ENCODE data around the gene RHOT2.
A peak's percentile ranks its signal among the peaks of the same experiment; 100 is the strongest.
"Not testable (repeated sequence)": the region's sequence is repeated elsewhere in the genome, so short reads cannot be mapped to it uniquely, and the experiment has no call there.

Gene RHOT2

DNA sequence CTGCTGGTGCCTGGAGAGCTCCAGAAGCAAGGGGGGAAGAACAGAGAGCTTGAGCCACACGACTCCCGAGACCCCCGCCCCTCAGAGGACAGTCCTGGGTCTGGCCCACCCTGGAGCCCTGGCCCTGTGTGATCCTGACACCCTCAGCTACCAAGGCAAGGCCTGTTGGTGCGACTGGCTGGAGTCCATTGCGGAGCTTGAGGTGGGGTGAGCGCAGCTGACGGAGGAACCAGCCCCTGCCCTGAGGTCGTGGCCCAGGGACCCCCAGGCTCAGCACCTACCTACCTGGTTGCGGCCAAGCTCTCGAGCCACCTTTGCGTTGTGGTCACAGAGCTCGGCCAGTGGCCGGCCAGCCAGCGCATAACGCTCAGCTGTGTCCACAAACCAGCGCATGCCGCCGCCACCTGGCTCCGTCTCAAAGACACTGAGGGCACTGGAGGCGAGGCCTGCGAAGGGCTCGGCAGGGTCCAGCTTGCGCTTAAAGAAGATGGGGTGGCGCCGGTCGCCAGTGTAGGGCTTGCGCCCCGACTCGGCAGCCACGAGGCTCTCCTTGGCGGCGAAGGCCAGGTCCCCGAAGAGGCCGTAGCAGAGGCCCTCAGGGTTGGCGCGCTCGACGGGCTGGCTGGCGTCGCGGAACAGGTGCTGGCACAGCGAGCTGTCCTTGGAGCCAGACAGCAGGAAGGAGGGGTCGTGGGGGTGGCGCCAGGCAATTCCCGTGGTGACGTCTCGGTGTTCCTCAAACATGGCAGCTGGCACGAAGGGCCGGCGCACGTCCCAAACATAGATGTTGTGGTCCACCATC is 18.7 kb downstream of the RHOT2 start:
- Histone ChIP-seq H3K9ac (no peak overlapping the region), H3K36me3 (ENCODE audit: control insufficient read depth, insufficient read depth, low read length) (no peaks in the 10 kb centered on the region), H3K9me3 (ENCODE audit: control insufficient read depth, low read length) (no peaks in the 10 kb centered on the region), H3K4me2 (ENCODE audit: low read length) (no peak overlapping the region), H3K27ac (no peak overlapping the region), H3K4me3 (ENCODE audit: low read depth, low read length) (no peak overlapping the region), H2AFZ (no peak overlapping the region), H3K79me2 (peaks cover 8% of the 10 kb centered on the region), H3K27me3 (ENCODE audit: control insufficient read depth, insufficient read depth, low read length) (no peaks in the 10 kb centered on the region), H3K4me1 (peaks cover 16% of the 10 kb centered on the region)
- TF ChIP-seq, protein P1, sequence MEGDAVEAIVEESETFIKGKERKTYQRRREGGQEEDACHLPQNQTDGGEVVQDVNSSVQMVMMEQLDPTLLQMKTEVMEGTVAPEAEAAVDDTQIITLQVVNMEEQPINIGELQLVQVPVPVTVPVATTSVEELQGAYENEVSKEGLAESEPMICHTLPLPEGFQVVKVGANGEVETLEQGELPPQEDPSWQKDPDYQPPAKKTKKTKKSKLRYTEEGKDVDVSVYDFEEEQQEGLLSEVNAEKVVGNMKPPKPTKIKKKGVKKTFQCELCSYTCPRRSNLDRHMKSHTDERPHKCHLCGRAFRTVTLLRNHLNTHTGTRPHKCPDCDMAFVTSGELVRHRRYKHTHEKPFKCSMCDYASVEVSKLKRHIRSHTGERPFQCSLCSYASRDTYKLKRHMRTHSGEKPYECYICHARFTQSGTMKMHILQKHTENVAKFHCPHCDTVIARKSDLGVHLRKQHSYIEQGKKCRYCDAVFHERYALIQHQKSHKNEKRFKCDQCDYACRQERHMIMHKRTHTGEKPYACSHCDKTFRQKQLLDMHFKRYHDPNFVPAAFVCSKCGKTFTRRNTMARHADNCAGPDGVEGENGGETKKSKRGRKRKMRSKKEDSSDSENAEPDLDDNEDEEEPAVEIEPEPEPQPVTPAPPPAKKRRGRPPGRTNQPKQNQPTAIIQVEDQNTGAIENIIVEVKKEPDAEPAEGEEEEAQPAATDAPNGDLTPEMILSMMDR (IDR thresholded peaks at IDR 0.05): no peak

DNA sequence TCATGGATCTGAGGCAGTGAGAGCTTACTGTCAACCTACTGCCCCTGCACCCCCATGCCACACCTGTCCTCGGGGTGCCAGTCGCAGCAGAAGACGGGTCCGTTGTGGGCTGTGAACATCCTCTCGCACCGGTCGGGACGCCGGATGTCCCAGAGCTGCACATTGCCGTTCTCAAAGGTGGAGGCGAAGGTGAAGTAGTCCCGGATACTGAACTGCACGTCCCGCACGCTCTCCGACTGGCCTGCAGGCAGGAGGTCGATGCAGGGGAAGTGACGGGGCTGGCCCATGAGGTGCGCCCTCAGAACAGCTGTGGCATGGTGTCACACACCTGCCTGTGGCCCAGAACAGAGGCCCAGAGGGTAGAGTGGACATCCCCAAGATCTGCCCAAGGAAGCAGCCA is 19.6 kb downstream of the RHOT2 start:
- TF ChIP-seq, protein P1 (IDR thresholded peaks at IDR 0.05): no peak

DNA sequence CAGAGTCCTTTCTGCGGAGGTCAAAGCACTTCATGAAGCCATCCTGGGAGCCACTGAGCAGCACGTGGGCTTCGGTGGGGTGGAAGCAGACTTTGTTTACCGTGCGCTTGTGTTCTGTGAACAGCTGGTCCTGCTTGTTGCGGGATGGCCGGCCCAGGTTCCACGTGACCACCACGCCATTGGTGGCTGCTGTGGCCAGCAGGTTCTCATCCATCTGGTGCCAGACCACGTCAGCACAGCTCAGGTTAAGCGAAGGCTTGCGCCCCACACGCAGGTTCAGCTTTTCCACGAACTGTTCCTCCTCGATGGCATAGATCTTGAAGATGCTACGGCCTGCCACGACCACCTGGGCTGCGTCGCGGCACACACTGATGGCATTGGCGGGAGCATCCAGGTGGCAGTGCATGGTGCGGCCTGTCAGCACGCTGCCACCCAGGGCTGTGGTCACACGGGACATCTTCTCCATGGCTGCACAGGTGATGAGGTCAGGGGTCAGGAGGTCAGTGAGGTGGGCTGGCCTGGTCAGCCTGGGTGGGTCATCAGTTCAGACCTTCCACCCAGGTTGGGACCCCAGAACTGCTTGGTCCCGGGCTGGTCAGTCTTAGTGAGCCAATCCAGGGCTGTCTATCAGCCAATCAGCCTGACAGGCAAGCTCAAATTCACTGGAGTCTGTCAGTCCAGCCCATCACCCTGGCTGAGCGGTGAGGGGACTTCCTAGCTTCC is 21.4 kb downstream of the RHOT2 start:
- TF ChIP-seq, protein P1 (IDR thresholded peaks at IDR 0.05): no peak
- Histone ChIP-seq H3K4me1 (peaks cover 24% of the 10 kb centered on the region), H3K27me3 (ENCODE audit: control insufficient read depth, insufficient read depth, low read length) (no peaks in the 10 kb centered on the region), H2AFZ (peak overlapping the region; percentile 87), H3K27ac (peak overlapping the region; percentile 74), H3K9ac (peak overlapping the region; percentile 15), H3K79me2 (peaks cover 6% of the 10 kb centered on the region), H3K36me3 (ENCODE audit: control insufficient read depth, insufficient read depth, low read length) (no peaks in the 10 kb centered on the region), H3K4me2 (ENCODE audit: low read length) (peak overlapping the region; percentile 94), H3K4me3 (ENCODE audit: low read depth, low read length) (peak overlapping the region; percentile 89), H3K9me3 (ENCODE audit: control insufficient read depth, low read length) (no peaks in the 10 kb centered on the region)

More for the DNA sequence above, 19.6 kb downstream of the RHOT2 start:
- Histone ChIP-seq H3K27me3 (ENCODE audit: control insufficient read depth, insufficient read depth, low read length) (no peaks in the 10 kb centered on the region), H3K79me2 (peaks cover 8% of the 10 kb centered on the region), H3K4me3 (ENCODE audit: low read depth, low read length) (no peak overlapping the region), H3K27ac (no peak overlapping the region), H3K4me1 (peaks cover 20% of the 10 kb centered on the region), H3K4me2 (ENCODE audit: low read length) (no peak overlapping the region), H2AFZ (no peak overlapping the region), H3K9ac (no peak overlapping the region), H3K9me3 (ENCODE audit: control insufficient read depth, low read length) (no peaks in the 10 kb centered on the region), H3K36me3 (ENCODE audit: control insufficient read depth, insufficient read depth, low read length) (no peaks in the 10 kb centered on the region)

DNA sequence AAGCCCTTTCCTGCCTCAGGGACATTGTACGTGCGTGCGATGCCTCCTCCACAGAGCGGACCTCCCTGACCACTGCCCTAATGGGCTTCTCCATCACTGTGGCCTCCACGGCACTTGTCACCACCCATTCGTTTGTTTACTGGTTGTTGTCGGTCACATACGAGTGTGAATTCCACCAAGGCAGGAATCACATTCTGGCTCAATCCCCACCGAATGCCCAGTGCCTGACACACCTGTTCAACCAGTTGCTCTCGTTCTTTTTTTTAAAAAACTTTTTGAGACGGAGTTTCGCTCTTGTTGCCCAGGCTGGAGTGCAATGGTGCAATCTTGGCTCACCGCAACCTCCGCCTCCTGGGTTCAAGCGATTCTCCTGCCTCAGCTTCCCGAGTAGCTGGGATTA is 23.3 kb downstream of the RHOT2 start:
- not testable (repeated sequence) for H3K79me2 ChIP-seq; H2AFZ ChIP-seq; H3K4me3 ChIP-seq (ENCODE audit: low read depth, low read length); H3K27ac ChIP-seq; H3K9ac ChIP-seq; H3K4me2 ChIP-seq (ENCODE audit: low read length); H3K9me3 ChIP-seq (ENCODE audit: control insufficient read depth, low read length); H3K27me3 ChIP-seq (ENCODE audit: control insufficient read depth, insufficient read depth, low read length); H3K36me3 ChIP-seq (ENCODE audit: control insufficient read depth, insufficient read depth, low read length)
- peaks cover 22% of the 10 kb centered on the region for H3K4me1 ChIP-seq

DNA sequence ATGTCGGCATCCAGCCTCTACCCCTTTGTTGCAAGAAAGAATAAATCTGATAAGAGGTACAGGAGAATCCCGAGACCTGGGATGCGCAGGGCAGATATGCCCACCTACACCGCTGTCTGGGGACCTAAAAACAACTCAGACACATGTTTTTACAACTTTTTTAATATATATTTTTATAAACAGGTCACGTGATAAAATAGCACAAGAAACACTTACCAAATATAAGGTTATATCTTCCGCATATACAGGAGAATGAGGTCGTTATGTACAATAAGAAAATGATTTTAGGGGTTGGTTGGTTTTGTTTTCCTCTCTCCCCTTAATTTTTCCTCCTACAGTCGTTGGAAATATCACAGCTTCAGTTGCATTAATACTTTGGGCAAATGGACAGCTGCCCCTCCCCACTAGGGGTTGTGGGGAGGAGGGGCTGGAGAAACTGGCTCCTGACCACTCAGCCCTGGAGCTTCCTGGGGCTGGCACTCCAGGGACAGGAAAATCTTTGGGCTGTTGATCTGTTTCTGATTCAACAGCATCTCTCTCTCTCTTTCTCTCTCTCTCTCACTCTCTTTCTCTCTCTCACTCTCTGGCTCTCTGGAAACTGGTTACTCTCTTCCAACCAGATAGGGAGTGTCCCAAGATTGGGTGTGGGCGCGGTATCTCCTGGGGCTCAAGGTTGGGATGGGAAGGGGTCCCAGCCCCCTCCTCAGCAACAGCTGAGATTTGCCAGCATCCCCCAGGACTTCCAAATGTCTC is 24.6 kb downstream of the RHOT2 start:
- no peaks in the 10 kb centered on the region for H3K27me3 ChIP-seq (ENCODE audit: control insufficient read depth, insufficient read depth, low read length)

More for the DNA sequence above, 24.6 kb downstream of the RHOT2 start:
- no peak overlapping the region for H2AFZ ChIP-seq
- no peaks in the 10 kb centered on the region for H3K36me3 ChIP-seq (ENCODE audit: control insufficient read depth, insufficient read depth, low read length)
- H3K27ac ChIP-seq: no peak overlapping the region
- TF ChIP-seq, protein P1 (IDR thresholded peaks at IDR 0.05): no peak
- no peak overlapping the region for H3K9ac ChIP-seq
- H3K9me3 ChIP-seq (ENCODE audit: control insufficient read depth, low read length): no peaks in the 10 kb centered on the region
- peaks cover 3% of the 10 kb centered on the region for H3K79me2 ChIP-seq
- no peak overlapping the region for H3K4me3 ChIP-seq (ENCODE audit: low read depth, low read length)
- H3K4me2 ChIP-seq (ENCODE audit: low read length): no peak overlapping the region
- peaks cover 22% of the 10 kb centered on the region for H3K4me1 ChIP-seq

All from parathyroid adenoma (tissue), 2 donors.